ENCODE results near the gene DIDO1.

DNA sequence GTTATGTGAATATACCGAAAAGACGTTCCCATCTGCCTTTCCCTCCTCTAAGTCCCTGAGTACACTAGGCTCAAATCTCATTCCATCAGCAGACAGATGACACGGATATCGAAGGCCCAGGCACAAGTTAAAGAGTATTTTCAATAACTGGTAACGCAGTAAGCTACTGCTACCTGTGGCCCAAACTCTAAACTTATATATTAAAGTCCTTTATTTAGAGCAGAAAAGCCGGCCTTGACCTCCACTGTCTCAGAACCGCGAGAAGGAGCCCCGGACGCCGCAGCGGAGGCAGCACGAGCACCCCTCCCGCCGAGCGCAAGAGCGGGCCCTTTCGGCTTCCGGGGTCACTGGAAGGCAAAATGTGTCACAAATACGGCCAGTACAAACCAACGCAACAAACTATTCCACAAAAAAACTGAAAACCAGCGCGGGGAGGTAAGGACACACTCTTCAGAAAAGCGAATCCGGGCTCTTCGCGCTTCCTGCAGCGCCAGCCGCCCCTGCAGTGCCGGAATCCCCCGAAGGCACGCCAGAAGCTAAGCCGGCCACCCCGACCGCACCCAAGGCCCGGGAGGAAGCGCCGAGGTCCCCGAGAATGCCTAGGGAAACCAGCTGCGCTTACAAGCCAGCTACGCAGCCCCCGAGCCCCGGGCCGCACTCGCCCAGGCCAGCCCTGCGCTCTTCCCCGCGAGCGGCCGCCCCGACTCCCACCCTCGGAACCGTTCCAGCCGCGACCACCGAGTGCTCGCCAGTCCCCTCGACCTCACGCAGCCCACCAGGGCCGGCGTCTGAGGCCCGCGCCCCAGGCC is 681 bp downstream of the DIDO1 start:
- TF ChIP-seq, protein P1, sequence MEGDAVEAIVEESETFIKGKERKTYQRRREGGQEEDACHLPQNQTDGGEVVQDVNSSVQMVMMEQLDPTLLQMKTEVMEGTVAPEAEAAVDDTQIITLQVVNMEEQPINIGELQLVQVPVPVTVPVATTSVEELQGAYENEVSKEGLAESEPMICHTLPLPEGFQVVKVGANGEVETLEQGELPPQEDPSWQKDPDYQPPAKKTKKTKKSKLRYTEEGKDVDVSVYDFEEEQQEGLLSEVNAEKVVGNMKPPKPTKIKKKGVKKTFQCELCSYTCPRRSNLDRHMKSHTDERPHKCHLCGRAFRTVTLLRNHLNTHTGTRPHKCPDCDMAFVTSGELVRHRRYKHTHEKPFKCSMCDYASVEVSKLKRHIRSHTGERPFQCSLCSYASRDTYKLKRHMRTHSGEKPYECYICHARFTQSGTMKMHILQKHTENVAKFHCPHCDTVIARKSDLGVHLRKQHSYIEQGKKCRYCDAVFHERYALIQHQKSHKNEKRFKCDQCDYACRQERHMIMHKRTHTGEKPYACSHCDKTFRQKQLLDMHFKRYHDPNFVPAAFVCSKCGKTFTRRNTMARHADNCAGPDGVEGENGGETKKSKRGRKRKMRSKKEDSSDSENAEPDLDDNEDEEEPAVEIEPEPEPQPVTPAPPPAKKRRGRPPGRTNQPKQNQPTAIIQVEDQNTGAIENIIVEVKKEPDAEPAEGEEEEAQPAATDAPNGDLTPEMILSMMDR (IDR thresholded peaks at IDR 0.05; ENCODE audit: low read depth, low read length), result no peak
- TF ChIP-seq EZH2phosphoT487 (IDR thresholded peaks at IDR 0.05; ENCODE audit: low read depth), result no peak
